ENCODE data around the gene MYL6.

Gene MYL6

GRCh38 chr12:56116267-56117081 is 41.7 kb upstream of the MYL6 start, which contains the start of gene RPL41 (continued):
- TF ChIP-seq PRDM2 (tag by site-specific recombination; IDR thresholded peaks at IDR 0.05; ENCODE audit: borderline replicate concordance) (no peak), ZNF350 (tag by site-specific recombination; IDR thresholded peaks at IDR 0.05) (no peak), ZNF510 (tag by site-specific recombination; IDR thresholded peaks at IDR 0.05; ENCODE audit: insufficient replicate concordance) (no peak), ZNF76 (tag by site-specific recombination; IDR thresholded peaks at IDR 0.05; ENCODE audit: borderline replicate concordance, low read depth) (peak; percentile 91), ZNF146 (tag by site-specific recombination; IDR thresholded peaks at IDR 0.05) (no peak), ZNF239 (tag by site-specific recombination; IDR thresholded peaks at IDR 0.05) (no peak; the same call in 1 of the 2 replicates), OVOL3 (tag by site-specific recombination; IDR thresholded peaks at IDR 0.05) (no peak; the same call in 1 of the 2 replicates), ZNF488 (tag by site-specific recombination; IDR thresholded peaks at IDR 0.05) (0 out of 2 replicates have a peak, but pooled peaks have one; percentile 10), ZNF449 (tag by site-specific recombination; IDR thresholded peaks at IDR 0.05) (no peak), HOXD13 (CRISPR knock-in tag; IDR thresholded peaks at IDR 0.05; ENCODE audit: borderline replicate concordance) (no peak), ZNF645 (tag by site-specific recombination; IDR thresholded peaks at IDR 0.05) (no peak), SP2 (tag by site-specific recombination; IDR thresholded peaks at IDR 0.05) (peak; percentile 85), KLF7 (tag by site-specific recombination; IDR thresholded peaks at IDR 0.05; ENCODE audit: borderline replicate concordance) (peak; percentile 71; the same call in 1 of the 2 replicates), PRDM10 (tag by site-specific recombination; IDR thresholded peaks at IDR 0.05) (peak; percentile 94), HOXA7 (CRISPR knock-in tag; IDR thresholded peaks at IDR 0.05; ENCODE audit: borderline replicate concordance) (no peak), ZNF426 (tag by site-specific recombination; IDR thresholded peaks at IDR 0.05) (no peak), ZNF561 (tag by site-specific recombination; IDR thresholded peaks at IDR 0.05; ENCODE audit: borderline replicate concordance) (no peak; the same call in 1 of the 2 replicates), ZNF341 (tag by site-specific recombination; IDR thresholded peaks at IDR 0.05; ENCODE audit: low read depth) (no peak), ZNF660 (tag by site-specific recombination; IDR thresholded peaks at IDR 0.05) (peak; percentile 98), MZF1 (tag by site-specific recombination; IDR thresholded peaks at IDR 0.05; ENCODE audit: borderline replicate concordance) (no peak), ZFP3 (tag by site-specific recombination; IDR thresholded peaks at IDR 0.05; ENCODE audit: low read depth) (no peak), ZNF354C (tag by site-specific recombination; IDR thresholded peaks at IDR 0.05; ENCODE audit: borderline replicate concordance, low read depth) (no peak), PRDM6 (tag by site-specific recombination; IDR thresholded peaks at IDR 0.05) (no peak; the same call in 1 of the 2 replicates)
